Suprapubic skin (tissue), 4 donors: Measurements from ENCODE around the gene EFCAB8. TPM values are rescaled to one million over a fixed set of nuclear protein-coding genes. Genes with fewer than 3 reads are reported as not detected.

Experiments
- DNase-seq, 2 donors: peaks; one replicate each; pipeline ENCODE4 v3.0.0-alpha.2; 2019; ENCODE audit warnings: low spot score in 2 of 2
- H3K27ac ChIP-seq: fragments of 200-600 bp; sonication (generic); one replicate; pipeline ENCODE4 v1.5.1; 2019
- H3K27me3 ChIP-seq: fragments of 200-600 bp; sonication (generic); one replicate; pipeline ENCODE4 v1.5.1; 2019
- H3K36me3 ChIP-seq: fragments of 200-600 bp; sonication (generic); one replicate; pipeline ENCODE4 v1.5.1; 2019
- H3K4me1 ChIP-seq: fragments of 200-600 bp; sonication (generic); one replicate; pipeline ENCODE4 v1.5.1; 2019
- H3K4me3 ChIP-seq: fragments of 200-600 bp; sonication (generic); one replicate; pipeline ENCODE4 v1.5.1; 2019; ENCODE audit warnings: mild to moderate bottlenecking
- H3K9me3 ChIP-seq: fragments of 200-600 bp; sonication (generic); one replicate; pipeline ENCODE4 v1.5.1; 2019
- EP300 ChIP-seq: sonication (generic); formaldehyde crosslinking; IDR thresholded peaks from one replicate; pipeline ENCODE4 v1.6.1; 2017; ENCODE audit warnings: antibody characterized with exemption
- POLR2A ChIP-seq, 2 donors: fragments of 450-650 bp; IDR thresholded peaks; one replicate each; pipeline ENCODE4 v1.6.1; 2017; ENCODE audit warnings: antibody characterized with exemption in 2 of 2, mild to moderate bottlenecking in 2 of 2, moderate library complexity in 2 of 2
- POLR2AphosphoS5 ChIP-seq, 3 donors: sonication (generic); formaldehyde crosslinking; IDR thresholded peaks; one replicate each; pipeline ENCODE4 v1.6.1; 2017; ENCODE audit warnings: antibody characterized with exemption in 3 of 3
- WGBS: methylation state at CpG from one replicate; pipeline ENCODE4 v1.1.5; 2018; 5-methylcytosine and 5-hydroxymethylcytosine counted together
- total RNA-seq, 4 donors: library from RNA; depleted of rRNA; stranded (reverse); fragments of >200 nt; gene quantifications; one replicate each; pipeline ENCODE4 v1.1.0, GENCODE V29; 2016
- TF ChIP-seq, protein P1 (sequence below), 2 donors: fragments of 200-600 bp in 1 of 2; fragments of 450-650 bp in 1 of 2; sonication (generic) in 1 of 2; IDR thresholded peaks; one replicate each; pipeline ENCODE4 v1.5.1; 2016 to 2019; ENCODE audit warnings: antibody characterized with exemption in 2 of 2, mild to moderate bottlenecking in 1 of 2, moderate library complexity in 1 of 2

The EFCAB8 gene, protein sequence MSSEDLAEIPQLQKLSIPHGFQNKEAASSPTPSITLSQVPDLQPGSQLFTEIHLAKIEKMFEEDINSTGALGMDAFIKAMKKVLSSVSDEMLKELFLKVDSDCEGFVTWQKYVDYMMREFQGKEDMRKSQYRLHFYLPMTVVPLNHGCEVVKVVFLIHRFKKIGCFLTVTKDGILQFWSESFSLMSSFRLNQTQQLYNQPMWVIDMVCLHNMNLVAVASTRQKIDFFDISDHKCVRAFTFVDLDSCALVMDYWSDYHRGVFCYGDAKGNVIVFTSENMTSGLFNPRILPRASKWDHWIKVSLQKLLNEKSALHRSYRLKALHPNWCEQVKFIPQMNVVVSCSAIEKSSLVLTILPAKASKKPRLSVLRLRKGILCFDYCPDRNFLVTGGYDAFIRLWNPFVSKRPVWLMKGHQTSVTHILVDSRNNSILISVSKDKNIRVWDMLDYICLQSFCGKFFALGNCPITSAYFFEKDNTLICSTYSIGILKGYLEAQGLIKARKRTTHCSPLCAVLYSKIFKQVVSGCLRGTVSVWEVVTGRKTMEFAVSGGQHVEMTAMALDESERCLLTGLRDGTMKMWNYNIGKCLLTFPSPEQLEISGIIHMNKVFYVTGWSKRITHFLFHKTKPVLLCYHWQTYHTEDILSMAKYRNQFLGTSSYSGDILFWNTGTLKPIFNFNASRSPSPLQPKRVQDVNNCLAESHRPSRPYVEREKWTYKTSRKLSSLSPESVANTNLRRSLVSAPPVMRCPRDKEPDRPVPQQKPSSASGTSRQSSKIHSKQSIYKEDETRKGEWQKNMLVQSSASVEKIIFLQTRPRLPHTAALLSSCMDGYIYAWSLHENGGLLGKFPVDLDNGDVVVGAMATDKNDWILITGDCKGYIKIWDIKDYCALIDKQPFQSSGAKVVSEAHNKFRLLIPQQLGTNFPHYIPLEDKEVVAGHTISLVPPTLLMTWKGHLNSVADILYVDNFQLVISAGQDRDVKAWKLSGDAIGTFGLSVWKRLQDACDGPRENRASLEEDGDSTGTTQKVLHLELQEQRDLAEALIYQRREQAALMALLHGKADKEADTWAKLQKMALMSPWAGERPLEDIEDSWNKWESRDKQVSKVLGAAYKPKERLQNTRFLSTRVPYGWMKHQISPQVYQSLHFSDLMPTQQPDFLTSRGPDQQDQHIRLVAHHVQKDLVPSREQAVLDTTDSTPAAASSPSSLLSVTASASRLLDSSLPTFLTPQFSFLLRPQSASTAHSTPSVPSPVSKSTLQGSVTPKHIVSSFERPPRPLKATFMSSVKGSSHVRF
- total RNA-seq, result under 1 TPM in 2 of 4 donors, not detected in 2; 0.76 to 0.89 TPM

DNA sequence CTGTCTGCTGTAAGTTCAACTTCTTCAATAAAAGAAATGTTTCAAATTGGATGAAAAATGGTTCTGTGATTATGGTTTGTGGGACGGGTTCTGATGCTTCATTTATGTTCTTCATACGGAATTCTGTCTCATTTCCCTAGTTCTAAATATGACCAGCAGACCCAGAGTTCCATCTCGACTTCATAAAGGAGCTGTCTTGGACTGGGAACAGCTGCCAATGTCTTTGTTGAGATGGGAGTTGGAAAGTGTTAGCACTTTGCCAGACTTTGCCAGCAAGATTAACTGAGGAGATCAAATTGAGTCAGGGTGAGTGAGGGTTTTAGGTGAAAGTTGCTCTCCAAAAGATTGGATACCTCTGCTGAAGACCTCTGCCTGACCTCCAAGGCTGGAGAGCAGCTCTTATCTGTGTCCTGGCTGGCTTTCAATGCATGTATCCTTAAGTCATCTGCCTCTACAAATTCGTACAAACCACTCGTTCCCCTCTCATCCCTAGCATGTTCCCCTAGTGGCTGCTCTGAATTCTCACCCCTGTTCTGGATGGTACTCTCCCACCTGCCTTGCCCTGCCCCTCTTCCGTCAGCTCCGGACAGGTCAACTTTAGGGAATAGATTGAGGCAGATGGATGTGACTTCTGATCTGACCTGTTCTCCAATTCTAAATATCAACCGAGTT lies at the start of gene EFCAB8:
Gene EFCAB8 (plus strand): TSS at position 223 of the 672 bp plus-strand sequence. CDS start 4,870 bp downstream, outside the sequence.
- Histone ChIP-seq H3K27me3 (no peaks in the 10 kb centered on the region), H3K9me3 (no peaks in the 10 kb centered on the region), H3K4me3 (no peak within 1 kb of the TSS), H3K27ac (no peak within 1 kb of the TSS), H3K4me1 (peaks cover 4% of the 10 kb centered on the region), H3K36me3 (peaks cover 4% of the 10 kb centered on the region)
- 70% methylated on average over 8 of the region's 8 CpGs for WGBS
- DNase-seq, result no peak
- no peak for TF ChIP-seq POLR2A (IDR thresholded peaks at IDR 0.05)
- TF ChIP-seq POLR2AphosphoS5 (IDR thresholded peaks at IDR 0.05), result no peak
- TF ChIP-seq EP300, result no peak
- TF ChIP-seq, protein P1, sequence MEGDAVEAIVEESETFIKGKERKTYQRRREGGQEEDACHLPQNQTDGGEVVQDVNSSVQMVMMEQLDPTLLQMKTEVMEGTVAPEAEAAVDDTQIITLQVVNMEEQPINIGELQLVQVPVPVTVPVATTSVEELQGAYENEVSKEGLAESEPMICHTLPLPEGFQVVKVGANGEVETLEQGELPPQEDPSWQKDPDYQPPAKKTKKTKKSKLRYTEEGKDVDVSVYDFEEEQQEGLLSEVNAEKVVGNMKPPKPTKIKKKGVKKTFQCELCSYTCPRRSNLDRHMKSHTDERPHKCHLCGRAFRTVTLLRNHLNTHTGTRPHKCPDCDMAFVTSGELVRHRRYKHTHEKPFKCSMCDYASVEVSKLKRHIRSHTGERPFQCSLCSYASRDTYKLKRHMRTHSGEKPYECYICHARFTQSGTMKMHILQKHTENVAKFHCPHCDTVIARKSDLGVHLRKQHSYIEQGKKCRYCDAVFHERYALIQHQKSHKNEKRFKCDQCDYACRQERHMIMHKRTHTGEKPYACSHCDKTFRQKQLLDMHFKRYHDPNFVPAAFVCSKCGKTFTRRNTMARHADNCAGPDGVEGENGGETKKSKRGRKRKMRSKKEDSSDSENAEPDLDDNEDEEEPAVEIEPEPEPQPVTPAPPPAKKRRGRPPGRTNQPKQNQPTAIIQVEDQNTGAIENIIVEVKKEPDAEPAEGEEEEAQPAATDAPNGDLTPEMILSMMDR (IDR thresholded peaks at IDR 0.05), result no peak

DNA sequence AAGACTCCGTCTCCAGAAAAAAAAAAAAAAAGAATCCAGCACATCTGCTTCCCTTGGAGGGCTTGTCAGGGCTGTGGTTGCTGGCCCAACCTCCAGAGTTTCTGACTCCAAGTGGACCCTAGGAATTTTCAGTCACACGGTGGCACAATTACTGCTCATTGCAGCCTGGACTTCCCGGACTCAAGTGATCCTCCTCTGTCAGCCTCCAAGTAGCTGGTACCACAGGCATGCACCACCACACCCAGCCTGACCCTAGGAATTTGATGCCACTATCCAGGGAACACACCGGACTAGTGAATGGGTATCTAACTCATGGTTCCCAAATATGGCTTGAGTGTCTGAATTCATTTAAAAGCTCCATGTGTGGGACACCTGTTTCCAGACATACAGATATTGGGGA lies 48.8 kb upstream of the EFCAB8 start:
- H3K4me1 ChIP-seq, result peaks cover 17% of the 10 kb centered on the region
- WGBS, result 88% methylated on average over 4 of the region's 4 CpGs
- H3K36me3 ChIP-seq, result peaks cover 4% of the 10 kb centered on the region
- H3K27me3 ChIP-seq, result no peaks in the 10 kb centered on the region
- H3K27ac ChIP-seq, result no peak overlapping the region
- no peaks in the 10 kb centered on the region for H3K9me3 ChIP-seq
- TF ChIP-seq POLR2AphosphoS5 (IDR thresholded peaks at IDR 0.05) (no peak), POLR2A (IDR thresholded peaks at IDR 0.05) (no peak), EP300 (no peak)
- TF ChIP-seq, protein P1 (IDR thresholded peaks at IDR 0.05), result no peak
- H3K4me3 ChIP-seq, result no peak overlapping the region
- DNase-seq, result no peak

DNA sequence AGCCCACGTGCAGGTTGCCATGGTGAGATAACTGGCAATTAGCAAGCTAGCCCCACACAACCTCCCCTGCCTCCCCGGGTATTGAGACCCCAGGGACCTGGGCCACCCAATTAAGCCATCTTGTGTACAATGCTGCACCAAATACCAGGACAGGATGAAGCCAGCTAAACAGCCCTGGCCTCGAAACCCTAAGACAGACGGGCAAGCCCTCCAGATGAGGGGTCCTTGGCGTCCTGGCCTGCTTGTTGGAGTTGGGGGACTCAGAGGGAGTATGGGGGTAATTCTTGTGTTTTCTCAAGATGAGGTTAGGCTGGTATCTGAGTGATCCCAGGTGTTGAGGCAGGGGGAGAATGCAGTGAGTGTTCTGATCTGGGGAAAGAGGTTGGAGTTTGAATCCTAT lies 47.8 kb upstream of the EFCAB8 start:
- H3K4me1 ChIP-seq, result peaks cover 15% of the 10 kb centered on the region
- no peak overlapping the region for H3K4me3 ChIP-seq
- peaks cover 4% of the 10 kb centered on the region for H3K36me3 ChIP-seq
- TF ChIP-seq POLR2A (IDR thresholded peaks at IDR 0.05) (no peak), POLR2AphosphoS5 (IDR thresholded peaks at IDR 0.05) (no peak), EP300 (no peak)
- TF ChIP-seq, protein P1 (IDR thresholded peaks at IDR 0.05), result no peak
- H3K9me3 ChIP-seq, result no peaks in the 10 kb centered on the region
- no peak overlapping the region for H3K27ac ChIP-seq
- 97% methylated on average over 3 of the region's 5 CpGs for WGBS
- no peaks in the 10 kb centered on the region for H3K27me3 ChIP-seq
- DNase-seq, result no peak

DNA sequence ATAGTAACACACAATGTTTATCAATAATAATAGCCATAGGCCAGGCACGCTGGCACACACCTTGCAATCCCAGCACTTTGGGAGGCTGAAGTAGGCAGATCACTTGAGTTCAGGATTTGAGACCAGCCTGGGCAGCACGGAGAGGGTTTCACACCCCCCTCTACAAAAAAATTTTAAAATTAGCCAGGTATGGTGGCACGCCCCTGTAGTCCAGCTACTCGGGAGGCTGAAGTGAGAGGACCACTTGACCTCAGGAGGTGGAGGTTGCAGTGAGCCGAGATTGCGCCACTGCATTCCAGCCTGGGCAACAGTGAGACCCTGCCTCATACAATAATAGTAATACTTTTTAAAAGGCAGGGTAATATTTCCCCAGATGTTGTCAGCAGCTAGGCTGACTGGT lies 46.8 kb upstream of the EFCAB8 start:
- Histone ChIP-seq H3K4me3 (no peak overlapping the region), H3K27ac (no peak overlapping the region), H3K4me1 (peaks cover 5% of the 10 kb centered on the region), H3K36me3 (peaks cover 4% of the 10 kb centered on the region), H3K9me3 (no peaks in the 10 kb centered on the region), H3K27me3 (no peaks in the 10 kb centered on the region)
- WGBS, result 87% methylated on average over 6 of the region's 6 CpGs
- no peak for DNase-seq
- TF ChIP-seq POLR2A (IDR thresholded peaks at IDR 0.05) (no peak), POLR2AphosphoS5 (IDR thresholded peaks at IDR 0.05) (no peak), EP300 (no peak)
- TF ChIP-seq, protein P1 (IDR thresholded peaks at IDR 0.05), result no peak
